Measurements from ENCODE around the gene EMILIN3.

EMILIN3 gene

GRCh38 chr20:41406896-41407444 lies 40.4 kb upstream of the EMILIN3 start:
- no peak overlapping the region for H3K9ac ChIP-seq
- H3K79me2 ChIP-seq: no peaks in the 10 kb centered on the region

GRCh38 chr20:41406353-41406752 lies 39.7 kb upstream of the EMILIN3 start:
- Histone ChIP-seq H3K27me3 (ENCODE audit: control insufficient read depth, insufficient read depth, low read length) (no peaks in the 10 kb centered on the region), H2AFZ (no peak overlapping the region), H3K9ac (no peak overlapping the region), H3K79me2 (no peaks in the 10 kb centered on the region), H3K36me3 (ENCODE audit: control insufficient read depth, insufficient read depth, low read length) (no peaks in the 10 kb centered on the region), H3K4me3 (ENCODE audit: low read depth, low read length) (no peak overlapping the region), H3K27ac (no peak overlapping the region), H3K9me3 (ENCODE audit: control insufficient read depth, low read length) (no peaks in the 10 kb centered on the region), H3K4me1 (no peaks in the 10 kb centered on the region), H3K4me2 (ENCODE audit: low read length) (no peak overlapping the region)
- no peak for TF ChIP-seq CTCF (IDR thresholded peaks at IDR 0.05)

More at GRCh38 chr20:41406896-41407444, 40.4 kb upstream of the EMILIN3 start:
- Histone ChIP-seq H3K27me3 (ENCODE audit: control insufficient read depth, insufficient read depth, low read length) (no peaks in the 10 kb centered on the region), H3K4me3 (ENCODE audit: low read depth, low read length) (no peak overlapping the region), H2AFZ (no peak overlapping the region), H3K9me3 (ENCODE audit: control insufficient read depth, low read length) (no peaks in the 10 kb centered on the region), H3K36me3 (ENCODE audit: control insufficient read depth, insufficient read depth, low read length) (no peaks in the 10 kb centered on the region), H3K4me1 (no peaks in the 10 kb centered on the region), H3K4me2 (ENCODE audit: low read length) (no peak overlapping the region), H3K27ac (no peak overlapping the region)
- TF ChIP-seq CTCF (IDR thresholded peaks at IDR 0.05): no peak

- Histone ChIP-seq H2AFZ (no peak overlapping the region), H3K4me3 (ENCODE audit: low read depth, low read length) (no peak overlapping the region), H3K79me2 (no peaks in the 10 kb centered on the region), H3K27ac (no peak overlapping the region), H3K9ac (no peak overlapping the region), H3K9me3 (ENCODE audit: control insufficient read depth, low read length) (no peaks in the 10 kb centered on the region), H3K4me2 (ENCODE audit: low read length) (no peak overlapping the region), H3K36me3 (ENCODE audit: control insufficient read depth, insufficient read depth, low read length) (no peaks in the 10 kb centered on the region), H3K4me1 (no peaks in the 10 kb centered on the region), H3K27me3 (ENCODE audit: control insufficient read depth, insufficient read depth, low read length) (no peaks in the 10 kb centered on the region)
- no peak for TF ChIP-seq CTCF (IDR thresholded peaks at IDR 0.05)
These were observed 38.8 kb upstream of the EMILIN3 start for GRCh38 chr20:41405436-41405835.

GRCh38 chr20:41403604-41404003 lies 37.0 kb upstream of the EMILIN3 start:
- Histone ChIP-seq H3K27ac (no peak overlapping the region), H3K79me2 (no peaks in the 10 kb centered on the region), H3K4me3 (ENCODE audit: low read depth, low read length) (no peak overlapping the region), H3K27me3 (ENCODE audit: control insufficient read depth, insufficient read depth, low read length) (no peaks in the 10 kb centered on the region), H3K4me2 (ENCODE audit: low read length) (no peak overlapping the region), H3K9ac (no peak overlapping the region), H3K36me3 (ENCODE audit: control insufficient read depth, insufficient read depth, low read length) (no peaks in the 10 kb centered on the region), H3K4me1 (no peaks in the 10 kb centered on the region), H2AFZ (no peak overlapping the region), H3K9me3 (ENCODE audit: control insufficient read depth, low read length) (no peaks in the 10 kb centered on the region)
- no peak for TF ChIP-seq CTCF (IDR thresholded peaks at IDR 0.05)

- H3K4me3 ChIP-seq (ENCODE audit: low read depth, low read length): no peak overlapping the region
- no peak overlapping the region for H3K9ac ChIP-seq
- no peaks in the 10 kb centered on the region for H3K4me1 ChIP-seq
- H3K36me3 ChIP-seq (ENCODE audit: control insufficient read depth, insufficient read depth, low read length): no peaks in the 10 kb centered on the region
- no peaks in the 10 kb centered on the region for H3K27me3 ChIP-seq (ENCODE audit: control insufficient read depth, insufficient read depth, low read length)
- TF ChIP-seq CTCF (IDR thresholded peaks at IDR 0.05): no peak
- H3K79me2 ChIP-seq: no peaks in the 10 kb centered on the region
- H2AFZ ChIP-seq: no peak overlapping the region
- H3K27ac ChIP-seq: no peak overlapping the region
- no peaks in the 10 kb centered on the region for H3K9me3 ChIP-seq (ENCODE audit: control insufficient read depth, low read length)
- H3K4me2 ChIP-seq (ENCODE audit: low read length): no peak overlapping the region
These were observed 31.8 kb upstream of the EMILIN3 start for GRCh38 chr20:41398408-41398807.

Data from parathyroid adenoma (tissue), 2 donors.